HepG2 (cell line): ENCODE data around the gene VPS11. TPM values are rescaled to one million over a fixed set of nuclear protein-coding genes. Genes with fewer than 3 reads are reported as not detected.

ENCODE experiments used
- BRCA1 ChIP-seq: sonication (generic); formaldehyde crosslinking; IDR thresholded peaks from 2 replicates; pipeline ENCODE4 v1.4.0; 2020; ENCODE audit warnings: missing genetic modification reagents
- HNF4A ChIP-seq: sonication (generic); formaldehyde crosslinking; IDR thresholded peaks from 2 replicates; pipeline ENCODE4 v1.4.0; 2020; ENCODE audit warnings: missing genetic modification reagents
- NAIF1 ChIP-seq: sonication (generic); formaldehyde crosslinking; IDR thresholded peaks from 2 replicates; pipeline ENCODE4 v1.5.0; 2020; ENCODE audit warnings: mild to moderate bottlenecking, missing genetic modification reagents, borderline replicate concordance
- POLR2G ChIP-seq: fragments of 200-400 bp; formaldehyde crosslinking; IDR thresholded peaks from 2 replicates; pipeline ENCODE4 v1.6.1; 2018; ENCODE audit warnings: mild to moderate bottlenecking, low read depth, low read length, moderate library complexity
- SMC3 ChIP-seq: IDR thresholded peaks from 2 replicates; pipeline ENCODE4 v1.6.1; 2011; ENCODE audit warnings: low read length, improper control_type of control experiment
- ZFX ChIP-seq: sonication (generic); formaldehyde crosslinking; IDR thresholded peaks from 2 replicates; pipeline ENCODE4 v1.4.0; 2020; ENCODE audit warnings: mild to moderate bottlenecking, low read depth, missing genetic modification reagents, moderate library complexity
- ZNF253 ChIP-seq: sonication (generic); formaldehyde crosslinking; IDR thresholded peaks from 2 replicates; pipeline ENCODE4 v1.8.0; 2022; ENCODE audit warnings: mild to moderate bottlenecking, missing genetic modification reagents, borderline replicate concordance
- ZNF44 ChIP-seq: sonication (generic); formaldehyde crosslinking; IDR thresholded peaks from 2 replicates; pipeline ENCODE4 v1.5.1; 2020; ENCODE audit warnings: mild to moderate bottlenecking, missing genetic modification reagents
- ZNF562 ChIP-seq: sonication (generic); formaldehyde crosslinking; IDR thresholded peaks from 2 replicates; pipeline ENCODE4 v1.8.0; 2022; ENCODE audit warnings: missing genetic modification reagents, borderline replicate concordance
- ZSCAN20 ChIP-seq: sonication (generic); formaldehyde crosslinking; IDR thresholded peaks from 2 replicates; pipeline ENCODE4 v1.4.0; 2020; ENCODE audit warnings: missing genetic modification reagents, mild to moderate bottlenecking, borderline replicate concordance
- polyA plus RNA-seq, 8 experiments: library from polyadenylated mRNA; depleted of rRNA in 3 of 8; stranded (reverse) in 7 of 8; unstranded in 1 of 8; fragments of >200 nt; fragmentation: Illumina TruSeq in 4 of 8; extraction: Trizol in 4 of 8; gene quantifications; 2 replicates each; pipeline versions ENCODE4 v1.2.1 to v1.2.3, GENCODE V29; 2011 to 2016; ENCODE audit warnings: low read depth in 4 of 8, missing spikeins in 1 of 8, mixed read lengths in 1 of 8; ENCODE audit not compliant: insufficient read depth in 1 of 8
- total RNA-seq, 5 experiments: library from RNA; depleted of rRNA; stranded (reverse); fragments of >200 nt; fragmentation: Illumina TruSeq; extraction: Trizol; gene quantifications; 2 replicates each; pipeline ENCODE4 v1.2.3, GENCODE V29; 2016; ENCODE audit warnings: low read depth in 1 of 5
- TF ChIP-seq, protein P1 (sequence below): sonication (generic); formaldehyde crosslinking; IDR thresholded peaks from 2 replicates; pipeline ENCODE4 v1.4.0; 2020; ENCODE audit warnings: mild to moderate bottlenecking, missing genetic modification reagents
- TF ChIP-seq, protein P2 (sequence below): sonication (generic); formaldehyde crosslinking; IDR thresholded peaks from 2 replicates; pipeline ENCODE4 v1.4.0; 2020; ENCODE audit warnings: missing genetic modification reagents, borderline replicate concordance

Gene VPS11
- total and polyA plus RNA-seq, 2 of the 13 experiments (the other 11 are each of a cell fraction or from before 2014, with no cell fraction given): 13.7 to 21.6 TPM

DNA sequence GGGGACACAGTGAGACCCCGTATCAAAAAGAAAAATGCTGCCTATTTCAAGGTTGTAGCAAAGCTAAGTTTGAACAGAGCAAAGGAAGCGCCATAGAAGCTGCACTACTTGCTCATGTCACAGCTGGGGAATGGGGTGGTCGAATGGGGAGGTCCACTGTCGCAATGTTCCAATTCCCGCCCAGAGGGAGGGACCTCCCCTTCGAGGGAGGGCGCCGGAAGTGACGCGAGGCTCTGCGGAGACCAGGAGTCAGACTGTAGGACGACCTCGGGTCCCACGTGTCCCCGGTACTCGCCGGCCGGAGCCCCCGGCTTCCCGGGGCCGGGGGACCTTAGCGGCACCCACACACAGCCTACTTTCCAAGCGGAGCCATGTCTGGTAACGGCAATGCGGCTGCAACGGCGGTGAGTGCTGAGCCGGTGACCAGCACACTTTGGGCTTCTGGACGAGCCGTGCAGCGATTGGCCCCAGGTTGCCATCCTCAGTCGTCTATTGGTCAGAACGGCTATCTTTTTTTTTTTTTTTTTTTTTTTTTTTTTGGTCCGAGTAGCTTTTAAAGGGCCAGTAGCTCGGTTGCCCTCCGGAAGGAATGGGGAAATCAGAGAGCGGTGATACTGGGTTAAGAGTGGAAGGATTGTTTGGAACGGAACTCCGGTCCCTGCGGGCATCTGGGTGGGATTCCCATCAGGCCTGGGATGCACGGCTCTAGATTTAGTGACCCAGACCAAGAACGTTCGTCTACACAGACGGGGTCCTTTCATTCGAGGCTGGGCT, 17.2 kb downstream of the VPS11 start, which contains the start of gene HMBS (continued):
- TF ChIP-seq ZSCAN20 (CRISPR knock-in tag): 0 out of 2 replicates have a peak, but pooled peaks have one; percentile 14
- TF ChIP-seq, protein P1, sequence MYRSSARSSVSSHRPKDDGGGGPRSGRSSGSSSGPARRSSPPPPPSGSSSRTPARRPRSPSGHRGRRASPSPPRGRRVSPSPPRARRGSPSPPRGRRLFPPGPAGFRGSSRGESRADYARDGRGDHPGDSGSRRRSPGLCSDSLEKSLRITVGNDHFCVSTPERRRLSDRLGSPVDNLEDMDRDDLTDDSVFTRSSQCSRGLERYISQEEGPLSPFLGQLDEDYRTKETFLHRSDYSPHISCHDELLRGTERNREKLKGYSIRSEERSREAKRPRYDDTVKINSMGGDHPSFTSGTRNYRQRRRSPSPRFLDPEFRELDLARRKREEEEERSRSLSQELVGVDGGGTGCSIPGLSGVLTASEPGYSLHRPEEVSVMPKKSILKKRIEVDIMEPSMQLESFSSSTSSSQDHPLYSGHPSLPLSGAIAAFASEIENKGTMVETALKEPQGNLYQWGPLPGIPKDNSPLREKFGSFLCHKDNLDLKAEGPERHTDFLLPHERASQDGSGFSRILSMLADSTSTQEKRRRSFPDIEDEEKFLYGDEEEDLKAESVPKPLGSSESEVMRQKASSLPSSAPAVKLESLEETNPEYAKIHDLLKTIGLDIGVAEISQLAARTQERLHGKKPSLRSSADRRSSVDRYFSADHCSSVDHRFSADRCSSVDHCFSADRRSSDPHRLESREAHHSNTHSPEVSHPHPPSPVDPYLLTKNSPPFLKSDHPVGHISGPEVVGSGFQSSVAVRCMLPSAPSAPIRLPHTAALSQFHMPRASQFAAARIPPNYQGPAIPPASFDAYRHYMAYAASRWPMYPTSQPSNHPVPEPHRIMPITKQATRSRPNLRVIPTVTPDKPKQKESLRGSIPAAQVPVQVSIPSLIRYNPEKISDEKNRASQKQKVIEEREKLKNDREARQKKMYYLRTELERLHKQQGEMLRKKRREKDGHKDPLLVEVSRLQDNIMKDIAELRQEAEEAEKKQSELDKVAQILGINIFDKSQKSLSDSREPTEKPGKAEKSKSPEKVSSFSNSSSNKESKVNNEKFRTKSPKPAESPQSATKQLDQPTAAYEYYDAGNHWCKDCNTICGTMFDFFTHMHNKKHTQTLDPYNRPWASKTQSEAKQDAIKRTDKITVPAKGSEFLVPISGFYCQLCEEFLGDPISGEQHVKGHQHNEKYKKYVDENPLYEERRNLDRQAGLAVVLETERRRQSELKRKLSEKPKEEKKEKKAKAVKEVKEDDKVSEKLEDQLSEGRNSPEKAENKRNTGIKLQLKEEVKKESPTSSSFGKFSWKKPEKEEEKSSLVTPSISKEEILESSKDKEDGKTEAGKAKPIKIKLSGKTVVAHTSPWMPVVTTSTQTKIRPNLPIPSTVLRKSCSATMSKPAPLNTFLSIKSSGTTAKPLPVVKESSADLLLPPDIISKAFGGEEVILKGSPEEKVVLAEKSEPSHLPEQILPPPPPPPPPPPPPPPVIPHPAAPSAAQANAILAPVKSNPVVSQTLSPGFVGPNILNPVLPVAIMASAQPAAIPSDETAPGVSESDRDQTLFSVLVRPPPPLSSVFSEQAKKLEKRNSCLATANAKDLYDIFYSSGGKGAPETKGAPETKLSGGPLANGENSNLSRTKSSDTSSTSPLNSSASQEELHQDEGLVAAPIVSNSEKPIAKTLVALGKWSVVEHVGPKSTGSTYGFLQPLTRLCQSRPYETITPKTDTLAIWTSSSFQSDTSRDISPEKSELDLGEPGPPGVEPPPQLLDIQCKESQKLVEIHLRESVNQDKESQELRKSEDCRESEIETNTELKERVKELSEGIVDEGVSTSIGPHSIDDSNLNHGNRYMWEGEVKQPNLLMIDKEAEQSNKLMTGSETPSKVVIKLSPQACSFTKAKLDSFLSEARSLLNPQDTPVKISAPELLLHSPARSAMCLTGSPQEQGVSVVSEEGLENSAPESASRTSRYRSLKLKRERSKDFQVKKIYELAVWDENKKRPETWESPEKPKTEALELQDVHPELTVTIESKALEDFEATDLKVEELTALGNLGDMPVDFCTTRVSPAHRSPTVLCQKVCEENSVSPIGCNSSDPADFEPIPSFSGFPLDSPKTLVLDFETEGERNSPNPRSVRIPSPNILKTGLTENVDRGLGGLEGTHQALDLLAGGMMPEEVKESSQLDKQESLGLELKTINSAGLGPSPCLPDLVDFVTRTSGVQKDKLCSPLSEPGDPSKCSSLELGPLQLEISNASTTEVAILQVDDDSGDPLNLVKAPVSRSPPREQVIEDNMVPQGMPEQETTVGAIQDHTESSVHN (CRISPR knock-in tag): peak; percentile 92
- no peak for TF ChIP-seq NAIF1 (CRISPR knock-in tag)
- peak; percentile 90; the same call in 1 of the 2 replicates for TF ChIP-seq ZNF44
- TF ChIP-seq ZFX (CRISPR knock-in tag): peak; percentile 51
- peak; percentile 92 for TF ChIP-seq POLR2G
- TF ChIP-seq HNF4A (CRISPR knock-in tag): no peak
- TF ChIP-seq, protein P2, sequence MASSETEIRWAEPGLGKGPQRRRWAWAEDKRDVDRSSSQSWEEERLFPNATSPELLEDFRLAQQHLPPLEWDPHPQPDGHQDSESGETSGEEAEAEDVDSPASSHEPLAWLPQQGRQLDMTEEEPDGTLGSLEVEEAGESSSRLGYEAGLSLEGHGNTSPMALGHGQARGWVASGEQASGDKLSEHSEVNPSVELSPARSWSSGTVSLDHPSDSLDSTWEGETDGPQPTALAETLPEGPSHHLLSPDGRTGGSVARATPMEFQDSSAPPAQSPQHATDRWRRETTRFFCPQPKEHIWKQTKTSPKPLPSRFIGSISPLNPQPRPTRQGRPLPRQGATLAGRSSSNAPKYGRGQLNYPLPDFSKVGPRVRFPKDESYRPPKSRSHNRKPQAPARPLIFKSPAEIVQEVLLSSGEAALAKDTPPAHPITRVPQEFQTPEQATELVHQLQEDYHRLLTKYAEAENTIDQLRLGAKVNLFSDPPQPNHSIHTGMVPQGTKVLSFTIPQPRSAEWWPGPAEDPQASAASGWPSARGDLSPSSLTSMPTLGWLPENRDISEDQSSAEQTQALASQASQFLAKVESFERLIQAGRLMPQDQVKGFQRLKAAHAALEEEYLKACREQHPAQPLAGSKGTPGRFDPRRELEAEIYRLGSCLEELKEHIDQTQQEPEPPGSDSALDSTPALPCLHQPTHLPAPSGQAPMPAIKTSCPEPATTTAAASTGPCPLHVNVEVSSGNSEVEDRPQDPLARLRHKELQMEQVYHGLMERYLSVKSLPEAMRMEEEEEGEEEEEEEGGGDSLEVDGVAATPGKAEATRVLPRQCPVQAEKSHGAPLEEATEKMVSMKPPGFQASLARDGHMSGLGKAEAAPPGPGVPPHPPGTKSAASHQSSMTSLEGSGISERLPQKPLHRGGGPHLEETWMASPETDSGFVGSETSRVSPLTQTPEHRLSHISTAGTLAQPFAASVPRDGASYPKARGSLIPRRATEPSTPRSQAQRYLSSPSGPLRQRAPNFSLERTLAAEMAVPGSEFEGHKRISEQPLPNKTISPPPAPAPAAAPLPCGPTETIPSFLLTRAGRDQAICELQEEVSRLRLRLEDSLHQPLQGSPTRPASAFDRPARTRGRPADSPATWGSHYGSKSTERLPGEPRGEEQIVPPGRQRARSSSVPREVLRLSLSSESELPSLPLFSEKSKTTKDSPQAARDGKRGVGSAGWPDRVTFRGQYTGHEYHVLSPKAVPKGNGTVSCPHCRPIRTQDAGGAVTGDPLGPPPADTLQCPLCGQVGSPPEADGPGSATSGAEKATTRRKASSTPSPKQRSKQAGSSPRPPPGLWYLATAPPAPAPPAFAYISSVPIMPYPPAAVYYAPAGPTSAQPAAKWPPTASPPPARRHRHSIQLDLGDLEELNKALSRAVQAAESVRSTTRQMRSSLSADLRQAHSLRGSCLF: peak; percentile 66; the same call in 1 of the 2 replicates
- 0 out of 2 replicates have a peak, but pooled peaks have one; percentile 40 for TF ChIP-seq BRCA1 (CRISPR knock-in tag)
- TF ChIP-seq ZNF562 (CRISPR knock-in tag): no peak
- TF ChIP-seq SMC3: no peak
- TF ChIP-seq ZNF253: no peak
